ENCODE measurements around the gene ODAD4. TPM values are rescaled to one million over a fixed set of nuclear protein-coding genes. Genes with fewer than 3 reads are reported as not detected.

The ODAD4 gene
- total RNA-seq, 1 donor from 2014 or later, result 4.5 TPM

DNA sequence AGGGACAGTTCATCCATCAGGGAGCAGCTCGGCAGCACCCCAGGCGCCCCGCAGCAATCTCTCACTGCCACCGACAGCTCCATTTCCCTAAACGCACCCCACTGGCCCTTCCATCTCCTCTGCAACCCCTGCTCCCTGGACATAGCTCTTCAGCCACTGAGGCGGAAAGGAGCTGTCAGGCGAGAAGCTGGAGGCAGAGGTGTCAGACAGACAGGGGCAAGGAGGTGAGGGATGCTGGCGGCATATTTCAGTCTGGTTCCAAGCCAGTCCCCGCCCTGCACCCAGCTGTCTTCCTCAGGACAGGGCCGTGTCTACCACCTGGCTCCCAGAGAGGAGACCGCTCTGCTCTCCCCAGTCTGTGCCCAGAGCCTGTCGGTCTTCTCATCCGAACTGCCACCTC is 21.3 kb upstream of the ODAD4 start:
- H3K27ac Mint-ChIP-seq, result no peak overlapping the region
- no peak for DNase-seq (ENCODE audit: extremely low spot score, unreplicated experiment)
- no peak for TF ChIP-seq CTCF (conservative IDR thresholded peaks at IDR 0.05)
- H3K4me3 Mint-ChIP-seq, result no peak overlapping the region
- H3K27me3 Mint-ChIP-seq, result no peaks in the 10 kb centered on the region
- H3K36me3 Mint-ChIP-seq, result peaks cover 28% of the 10 kb centered on the region
- H3K4me1 Mint-ChIP-seq (ENCODE audit: unreplicated experiment), result peaks cover 9% of the 10 kb centered on the region
- H3K9me3 Mint-ChIP-seq, result no peaks in the 10 kb centered on the region

DNA sequence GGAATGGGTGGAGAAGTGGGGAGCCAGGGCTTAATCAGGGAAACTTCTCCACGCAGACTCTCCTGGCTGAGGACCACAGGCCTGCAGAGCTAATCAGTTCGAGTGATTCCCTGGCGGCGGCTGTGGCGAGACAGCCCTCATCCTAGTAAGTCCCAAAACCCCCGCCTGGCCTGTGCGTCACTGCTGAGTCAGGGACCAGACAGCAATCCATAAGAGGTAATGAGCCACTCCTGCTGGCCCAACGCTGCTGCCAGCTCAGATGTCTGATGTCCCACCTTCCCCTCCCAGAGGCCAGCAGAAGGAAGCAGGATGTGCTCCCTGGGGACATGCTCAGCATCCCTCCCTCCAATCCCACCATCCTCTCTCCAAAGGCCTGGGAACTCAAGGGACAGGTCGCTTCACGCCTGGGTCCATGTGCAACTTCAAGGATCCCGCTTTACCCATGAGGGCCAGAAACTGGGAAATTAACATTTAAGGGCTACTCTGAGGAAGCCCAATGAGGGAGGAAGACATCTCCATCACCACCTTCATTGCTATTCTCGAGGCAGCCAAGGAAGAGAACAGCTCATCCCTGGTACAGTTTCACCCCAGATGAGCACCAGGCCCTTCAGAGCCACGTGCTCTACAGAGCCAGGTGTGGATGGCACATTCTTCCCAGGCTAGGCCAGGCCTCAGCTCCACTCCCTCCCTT is 19.6 kb upstream of the ODAD4 start:
- no peak overlapping the region for H3K27ac Mint-ChIP-seq
- TF ChIP-seq CTCF (conservative IDR thresholded peaks at IDR 0.05), result no peak
- DNase-seq (ENCODE audit: extremely low spot score, unreplicated experiment), result no peak
- H3K36me3 Mint-ChIP-seq, result peaks cover 28% of the 10 kb centered on the region
- no peak overlapping the region for H3K4me3 Mint-ChIP-seq
- no peaks in the 10 kb centered on the region for H3K9me3 Mint-ChIP-seq
- no peaks in the 10 kb centered on the region for H3K27me3 Mint-ChIP-seq
- peaks cover 25% of the 10 kb centered on the region for H3K4me1 Mint-ChIP-seq (ENCODE audit: unreplicated experiment)

DNA sequence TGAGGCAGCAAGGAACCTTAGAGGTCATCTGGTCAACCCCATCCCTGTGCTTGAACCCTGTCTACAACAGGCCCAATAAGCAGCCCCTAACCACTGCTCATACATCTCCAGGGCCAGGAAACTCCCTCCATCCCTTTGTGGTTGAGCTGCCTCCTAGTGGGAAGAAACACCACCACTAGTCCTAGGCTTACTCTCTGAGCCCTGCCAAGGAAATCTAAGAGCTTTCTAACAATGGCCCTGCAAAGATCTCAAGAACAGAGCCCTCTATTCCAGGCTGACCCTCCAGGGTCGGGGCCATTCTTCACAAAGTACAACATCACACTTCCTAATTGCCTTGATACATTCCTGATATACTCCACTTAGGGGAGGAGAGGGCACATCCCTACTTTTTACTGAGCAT is 17.5 kb upstream of the ODAD4 start:
- TF ChIP-seq CTCF (conservative IDR thresholded peaks at IDR 0.05), result no peak
- Mint-ChIP-seq H3K9me3 (no peaks in the 10 kb centered on the region), H3K27ac (no peak overlapping the region), H3K36me3 (peaks cover 24% of the 10 kb centered on the region), H3K4me3 (no peak overlapping the region), H3K4me1 (ENCODE audit: unreplicated experiment) (peaks cover 37% of the 10 kb centered on the region), H3K27me3 (no peaks in the 10 kb centered on the region)
- no peak for DNase-seq (ENCODE audit: extremely low spot score, unreplicated experiment)

- H3K36me3 Mint-ChIP-seq, result peaks cover 21% of the 10 kb centered on the region
- no peak for TF ChIP-seq CTCF (conservative IDR thresholded peaks at IDR 0.05)
- DNase-seq (ENCODE audit: extremely low spot score, unreplicated experiment), result no peak
- H3K27ac Mint-ChIP-seq, result peak overlapping the region; percentile 76
- H3K4me3 Mint-ChIP-seq, result peak overlapping the region; percentile 15
- peaks cover 34% of the 10 kb centered on the region for H3K4me1 Mint-ChIP-seq (ENCODE audit: unreplicated experiment)
- no peaks in the 10 kb centered on the region for H3K27me3 Mint-ChIP-seq
- H3K9me3 Mint-ChIP-seq, result no peaks in the 10 kb centered on the region
Observed at GRCh38 chr17:41913798-41914197, 16.6 kb upstream of the ODAD4 start.

- Mint-ChIP-seq H3K9me3 (no peaks in the 10 kb centered on the region), H3K36me3 (peaks cover 20% of the 10 kb centered on the region), H3K4me1 (ENCODE audit: unreplicated experiment) (peaks cover 34% of the 10 kb centered on the region), H3K4me3 (peak overlapping the region; percentile 55), H3K27ac (peak overlapping the region; percentile 76), H3K27me3 (no peaks in the 10 kb centered on the region)
- no peak for TF ChIP-seq CTCF (conservative IDR thresholded peaks at IDR 0.05)
- no peak for DNase-seq (ENCODE audit: extremely low spot score, unreplicated experiment)
Observed at GRCh38 chr17:41914358-41914766, 16.1 kb upstream of the ODAD4 start.

Data from type B pancreatic cell (in vitro differentiated cells).